ENCODE data around the gene MND1. TPM values are rescaled to one million over a fixed set of nuclear protein-coding genes. Genes with fewer than 3 reads are reported as not detected.

Gene MND1
- total and polyA plus RNA-seq, 2 of the 8 experiments (the other 6 are each of a cell fraction or from before 2014, with no cell fraction given), result 4.4 to 26.2 TPM

GRCh38 chr4:153421941-153422340, 77.5 kb downstream of the MND1 start (continued):
- TF ChIP-seq RAD21 (IDR thresholded peaks at IDR 0.05 in 1 of 2, conservative IDR thresholded peaks at IDR 0.05 in 1 of 2; ENCODE audit: low read depth in 2 of 2, low read length in 2 of 2) (no peak), TEAD4 (IDR thresholded peaks at IDR 0.05; ENCODE audit: low read depth, low read length) (no peak), RNF2 (IDR thresholded peaks at IDR 0.05; ENCODE audit: borderline replicate concordance, low read depth, low read length, missing control alignments, poor library complexity, severe bottlenecking) (no peak), SIN3A (conservative IDR thresholded peaks at IDR 0.05 in 1 of 2, IDR thresholded peaks at IDR 0.05 in 1 of 2; ENCODE audit: low read depth in 1 of 2, low read length in 2 of 2) (no peak), SIX5 (IDR thresholded peaks at IDR 0.05; ENCODE audit: low read depth, low read length) (no peak)

All from H1 (cell line).